Spleen (tissue), 11 donors: Measurements from ENCODE around the gene TUBA4B. TPM values are rescaled to one million over a fixed set of nuclear protein-coding genes. Genes with fewer than 3 reads are reported as not detected.

Experiments
- DNase-seq: peaks from one replicate; pipeline ENCODE4 v3.0.0-alpha.2; 2020
- H3K27ac ChIP-seq, 8 donors: fragments of 200-600 bp; sonication (generic) in 7 of 8; 1 replicate in 4 of 8; 2 replicates in 4 of 8; pipeline versions ENCODE4 v1.5.0 to v1.8.0; 2016 to 2021; ENCODE audit warnings: inconsistent platforms in 4 of 8, mild to moderate bottlenecking in 4 of 8, moderate library complexity in 1 of 8
- H3K27me3 ChIP-seq, 7 donors: fragments of 200-600 bp; sonication (generic) in 6 of 7; replicated peaks in 1 of 7; 1 replicate in 4 of 7; 2 replicates in 3 of 7; pipeline versions ENCODE4 v1.5.0 to v1.8.0; 2016 to 2021; ENCODE audit warnings: inconsistent platforms in 3 of 7, mild to moderate bottlenecking in 1 of 7
- H3K36me3 ChIP-seq, 6 donors: fragments of 200-600 bp; sonication (generic) in 5 of 6; 1 replicate in 4 of 6; 2 replicates in 2 of 6; pipeline versions ENCODE4 v1.5.0 to v1.8.0; 2016 to 2021; ENCODE audit warnings: inconsistent platforms in 2 of 6
- H3K4me1 ChIP-seq, 6 donors: fragments of 200-600 bp; sonication (generic) in 5 of 6; 1 replicate in 3 of 6; 2 replicates in 3 of 6; pipeline versions ENCODE4 v1.5.0 to v1.8.0; 2016 to 2021; ENCODE audit warnings: inconsistent platforms in 3 of 6
- H3K4me3 ChIP-seq, 8 donors: fragments of 200-600 bp; sonication (generic) in 7 of 8; 1 replicate in 4 of 8; 2 replicates in 4 of 8; pipeline versions ENCODE4 v1.5.0 to v1.8.0; 2016 to 2021; ENCODE audit warnings: inconsistent platforms in 4 of 8, mild to moderate bottlenecking in 4 of 8, moderate library complexity in 2 of 8
- H3K9me3 ChIP-seq, 8 donors: fragments of 200-600 bp; sonication (generic) in 7 of 8; 1 replicate in 4 of 8; 2 replicates in 4 of 8; pipeline versions ENCODE4 v1.5.0 to v1.8.0; 2016 to 2021; ENCODE audit warnings: inconsistent platforms in 4 of 8
- CTCF ChIP-seq, 11 experiments: fragments of 200-600 bp in 7 of 11; fragments of 450-650 bp in 4 of 11; sonication (generic) in 4 of 11; IDR thresholded peaks in 8 of 11; conservative IDR thresholded peaks in 3 of 11; 1 replicate in 7 of 11; 2 replicates in 4 of 11; pipeline versions ENCODE4 v1.4.0 to v1.8.0; 2016 to 2021; ENCODE audit warnings: antibody characterized with exemption in 11 of 11, inconsistent platforms in 4 of 11, mild to moderate bottlenecking in 1 of 11
- POLR2A ChIP-seq, 3 donors: fragments of 450-650 bp; IDR thresholded peaks; one replicate each; pipeline ENCODE4 v1.5.1; 2017; ENCODE audit warnings: antibody characterized with exemption in 3 of 3, mild to moderate bottlenecking in 1 of 3
- POLR2AphosphoS5 ChIP-seq, 3 donors: sonication (generic); formaldehyde crosslinking; IDR thresholded peaks; one replicate each; pipeline ENCODE4 v1.5.1; 2017; ENCODE audit warnings: antibody characterized with exemption in 3 of 3
- WGBS, 5 donors: extraction: QIAGEN DNeasy Blood & Tissue Kit in 3 of 5; methylation state at CpG; one replicate each; pipeline versions ENCODE4 v1.1.5 to v1.1.7; 2013 to 2018; 5-methylcytosine and 5-hydroxymethylcytosine counted together
- intact Hi-C: fragments of 100-400 bp; cut with DNase I; formaldehyde crosslinking; loops from one replicate; pipeline ENCODE4 v1.15.0; 2023; ENCODE audit warnings: low total_unique reads
- polyA plus RNA-seq, 3 donors: library from polyadenylated mRNA; stranded (reverse); fragments of 200-250 nt; gene quantifications; one replicate each; pipeline ENCODE4 v1.2.1, GENCODE V29; 2013
- total RNA-seq, 7 donors: library from RNA; depleted of rRNA in 3 of 7; stranded (reverse); fragments of >200 nt in 3 of 7; fragmentation: NEBNext Ultra II Directional in 4 of 7; extraction: Animal tissue kit (Norgen Biotek cat#: 25700) in 4 of 7; gene quantifications; one replicate each; pipeline versions ENCODE4 v1.1.0 to v1.2.1, GENCODE V29; 2016 to 2021
- donor health status: healthy with polysubstance abuse.
- donor health status: DM: no; HTN: no; CAD: no; lungs with moderate emphysema.
- donor health status: DM: no; HTN: no; CAD: no.
- donor health status: Bipolar disorder and iron deficiency.
- donor health status: healthy.
- donor health status: DM: no; HTN: no; CAD: no.
- donor health status: DM: yes; HTN: yes; CAD: no.

TUBA4B gene
- total and polyA plus RNA-seq, 10 donors = not detected

GRCh38 chr2:219299372-219299760 lies 46.3 kb downstream of the TUBA4B start:
- TF ChIP-seq CTCF (IDR thresholded peaks at IDR 0.05 in 8 of 11, conservative IDR thresholded peaks at IDR 0.05 in 3 of 11) (no peak), POLR2AphosphoS5 (IDR thresholded peaks at IDR 0.05) (no peak), POLR2A (IDR thresholded peaks at IDR 0.05) (no peak)
- no peaks in the 10 kb centered on the region for H3K36me3 ChIP-seq
- H3K4me1 ChIP-seq = peaks cover 0 to 20% (median 13%) of the 10 kb centered on the region in 6 donors
- H3K9me3 ChIP-seq = no peaks in the 10 kb centered on the region
- intact Hi-C loops = no loop called here
- WGBS, 5 donors = 74 to 83% (median 79%) methylated on average over 6 of the region's 6 CpGs
- peak; percentile 74 for DNase-seq
- no peak overlapping the region for H3K4me3 ChIP-seq
- no peak overlapping the region for H3K27ac ChIP-seq
- H3K27me3 ChIP-seq = peaks cover 0 to 59% (median 4%) of the 10 kb centered on the region in 7 donors

GRCh38 chr2:219300022-219300421 lies 47.0 kb downstream of the TUBA4B start:
- DNase-seq = peak; percentile 67
- Histone ChIP-seq H3K27ac (no peak overlapping the region), H3K36me3 (no peaks in the 10 kb centered on the region), H3K9me3 (no peaks in the 10 kb centered on the region), H3K4me1 (peaks cover 0 to 14% (median 7%) of the 10 kb centered on the region in 6 donors), H3K27me3 (peaks cover 0 to 63% (median 4%) of the 10 kb centered on the region in 7 donors), H3K4me3 (no peak overlapping the region)
- intact Hi-C loops = no loop called here
- no peak for TF ChIP-seq POLR2A (IDR thresholded peaks at IDR 0.05)
- TF ChIP-seq CTCF (IDR thresholded peaks at IDR 0.05 in 8 of 11, conservative IDR thresholded peaks at IDR 0.05 in 3 of 11) = no peak
- no peak for TF ChIP-seq POLR2AphosphoS5 (IDR thresholded peaks at IDR 0.05)
- WGBS, 5 donors = 50 to 72% (median 61%) methylated on average over 1 to 5 of the region's 5 CpGs

- intact Hi-C loops = no loop called here
These were observed 49.4 kb downstream of the TUBA4B start for GRCh38 chr2:219302412-219302968.

More at GRCh38 chr2:219302412-219302968, 49.4 kb downstream of the TUBA4B start:
- 70 to 84% (median 80%) methylated on average over 11 of the region's 11 CpGs for WGBS, 5 donors
- TF ChIP-seq POLR2A (IDR thresholded peaks at IDR 0.05) (no peak), CTCF (IDR thresholded peaks at IDR 0.05 in 8 of 11, conservative IDR thresholded peaks at IDR 0.05 in 3 of 11) (no peak), POLR2AphosphoS5 (IDR thresholded peaks at IDR 0.05) (no peak)
- Histone ChIP-seq H3K4me1 (peaks cover 0 to 9% (median 3%) of the 10 kb centered on the region in 6 donors), H3K4me3 (no peak overlapping the region), H3K9me3 (no peaks in the 10 kb centered on the region), H3K27ac (no peak overlapping the region), H3K36me3 (no peaks in the 10 kb centered on the region), H3K27me3 (peaks cover 0 to 77% (median 10%) of the 10 kb centered on the region in 7 donors)
- DNase-seq = peak; percentile 68
